Cardiac septum (tissue), 1 donor: ENCODE measurements around the gene FCER1G. TPM values are rescaled to one million over a fixed set of nuclear protein-coding genes. Genes with fewer than 3 reads are reported as not detected.

Experiments used
- DNase-seq: peaks from one replicate; pipeline ENCODE4 v3.0.0-alpha.2; 2020; ENCODE audit warnings: low spot score
- intact Hi-C: fragments of 100-400 bp; cut with DNase I; formaldehyde crosslinking; loops from one replicate; pipeline ENCODE4 v1.14.0; 2022
- total RNA-seq: library from RNA; stranded (reverse); fragmentation: NEBNext Ultra II Directional; extraction: Animal tissue kit (Norgen Biotek cat#: 25700); gene quantifications from one replicate; pipeline ENCODE4 v1.2.1, GENCODE V29; 2021
- donor health status: DM: no; HTN: no; CAD: no.

Gene FCER1G
- total RNA-seq, 1 donor from 2014 or later = 11.4 TPM

GRCh38 chr1:161200421-161200991 lies 14.6 kb upstream of the FCER1G start:
- DNase-seq = no peak
- intact Hi-C loops = loop anchor here (5.0 kb wide), 2 partner anchors 112 to 187 kb away; partner anchors contain the start of gene SDHC

- peak; percentile 80 for DNase-seq
- intact Hi-C loops = loop anchor here (5.0 kb wide), 2 partner anchors 111 to 186 kb away; partner anchors contain the start of gene SDHC
Measured at GRCh38 chr1:161200992-161201835, 13.9 kb upstream of the FCER1G start.

- DNase-seq = peak; percentile 99
- intact Hi-C loops = loop anchor here (5.0 kb wide), 2 partner anchors 110 to 185 kb away; partner anchors contain the start of gene SDHC
Measured at GRCh38 chr1:161201836-161202712, 13.0 kb upstream of the FCER1G start, which contains the start of gene NDUFS2. Gene NDUFS2 (plus strand): TSS chr1:161202367. CDS start chr1:161202386, 19 bp downstream.

GRCh38 chr1:161206411-161207140 lies 8.5 kb upstream of the FCER1G start:
- no peak for DNase-seq
- intact Hi-C loops = no loop called here

- intact Hi-C loops = no loop called here
Measured at GRCh38 chr1:161207173-161207572, 7.9 kb upstream of the FCER1G start.

GRCh38 chr1:161209790-161210409 lies 5.2 kb upstream of the FCER1G start:
- intact Hi-C loops = no loop called here

More at GRCh38 chr1:161207173-161207572, 7.9 kb upstream of the FCER1G start:
- peak; percentile 78 for DNase-seq

GRCh38 chr1:161214369-161214768 lies 726 bp upstream of the FCER1G start:
- no peak for DNase-seq

More at GRCh38 chr1:161209790-161210409, 5.2 kb upstream of the FCER1G start:
- peak; percentile 88 for DNase-seq

GRCh38 chr1:161216945-161217712 lies 2.0 kb downstream of the FCER1G start:
- intact Hi-C loops = no loop called here
- DNase-seq = no peak

More at GRCh38 chr1:161214369-161214768, 726 bp upstream of the FCER1G start:
- intact Hi-C loops = no loop called here

- no peak for DNase-seq
- intact Hi-C loops = no loop called here
Measured at GRCh38 chr1:161217831-161218230, 2.7 kb downstream of the FCER1G start.

GRCh38 chr1:161218301-161219077 lies 3.4 kb downstream of the FCER1G start:
- intact Hi-C loops = no loop called here
- no peak for DNase-seq

GRCh38 chr1:161219078-161219892 lies 4.2 kb downstream of the FCER1G start:
- intact Hi-C loops = no loop called here
- no peak for DNase-seq

GRCh38 chr1:161220002-161220401 lies 4.9 kb downstream of the FCER1G start:
- intact Hi-C loops = loop anchor here (10.0 kb wide), 1 partner anchor 525 kb away; the partner anchor contains the start of gene DUSP12
- DNase-seq = no peak

- intact Hi-C loops = loop anchor here (10.0 kb wide), 1 partner anchor 522 kb away; the partner anchor contains the start of gene DUSP12
- no peak for DNase-seq
Measured at GRCh38 chr1:161222175-161223019, 7.3 kb downstream of the FCER1G start.

- intact Hi-C loops = loop anchor here (10.0 kb wide), 1 partner anchor 521 kb away; the partner anchor contains the start of gene DUSP12
Measured at GRCh38 chr1:161223805-161224694, 9.0 kb downstream of the FCER1G start.

More at GRCh38 chr1:161223805-161224694, 9.0 kb downstream of the FCER1G start:
- DNase-seq = no peak
